Glutamatergic neuron (in vitro differentiated cells): ENCODE measurements around the gene NAV1. TPM values are rescaled to one million over a fixed set of nuclear protein-coding genes. Genes with fewer than 3 reads are reported as not detected.
"Not testable (repeated sequence)": the region's sequence is repeated elsewhere in the genome, so short reads cannot be mapped to it uniquely, and the experiment has no call there.

Source experiments
- DNase-seq: peaks from one replicate; pipeline ENCODE4 v3.0.0; 2022
- H3K27ac Mint-ChIP-seq: one replicate; pipeline ENCODE4 v1.8.0; 2020; ENCODE audit warnings: mild to moderate bottlenecking, mixed read lengths, inconsistent platforms; ENCODE audit not compliant: unreplicated experiment
- H3K27me3 Mint-ChIP-seq: one replicate; pipeline ENCODE4 v1.8.0; 2020; ENCODE audit warnings: mild to moderate bottlenecking, moderate library complexity, mixed read lengths, inconsistent platforms; ENCODE audit not compliant: unreplicated experiment
- H3K36me3 Mint-ChIP-seq: one replicate; pipeline ENCODE4 v1.8.0; 2020; ENCODE audit warnings: mild to moderate bottlenecking, mixed read lengths, inconsistent platforms; ENCODE audit not compliant: unreplicated experiment
- H3K4me1 Mint-ChIP-seq: one replicate; pipeline ENCODE4 v1.8.0; 2020; ENCODE audit warnings: mild to moderate bottlenecking, low read depth, mixed read lengths, inconsistent platforms; ENCODE audit not compliant: unreplicated experiment
- H3K4me3 Mint-ChIP-seq: one replicate; pipeline ENCODE4 v1.8.0; 2020; ENCODE audit warnings: mild to moderate bottlenecking, mixed read lengths, inconsistent platforms; ENCODE audit not compliant: unreplicated experiment
- H3K9me3 Mint-ChIP-seq: one replicate; pipeline ENCODE4 v1.8.0; 2020; ENCODE audit warnings: mild to moderate bottlenecking, moderate library complexity, mixed read lengths, inconsistent platforms; ENCODE audit not compliant: unreplicated experiment
- total RNA-seq: library from RNA; stranded (reverse); fragmentation: NEBNext Ultra II Directional; extraction: Animal tissue kit (Norgen Biotek cat#: 25700); gene quantifications from one replicate; pipeline ENCODE4 v1.2.1, GENCODE V29; 2021; ENCODE audit not compliant: unreplicated experiment
- TF ChIP-seq, protein P1 (sequence below): fragments of 200-600 bp; sonication (generic); IDR thresholded peaks from one replicate; pipeline ENCODE4 v1.5.0; 2021; ENCODE audit not compliant: partially characterized antibody, unreplicated experiment

NAV1 gene
- total RNA-seq, 1 donor from 2014 or later: 124 TPM

DNA sequence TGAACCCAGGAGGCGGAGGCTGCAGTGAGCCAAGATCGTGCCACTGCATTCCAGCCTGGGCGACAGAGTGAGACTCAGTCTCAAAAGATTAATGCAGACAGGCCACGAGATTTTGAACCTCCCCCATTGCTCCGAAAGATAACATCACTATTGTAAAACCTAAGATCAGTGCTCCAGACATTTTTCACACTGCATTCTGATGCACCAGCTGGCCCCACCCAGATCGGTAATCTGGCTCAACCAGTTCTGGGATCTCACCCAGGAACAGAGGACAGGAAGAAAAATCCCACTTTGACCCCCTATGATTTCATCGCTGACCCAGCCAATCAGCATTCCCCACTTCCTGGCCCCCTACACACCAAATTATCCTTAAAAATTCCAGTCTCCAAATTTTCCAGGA is 21.3 kb upstream of the NAV1 start:
- Mint-ChIP-seq H3K27me3 (no peaks in the 10 kb centered on the region), H3K4me1 (peaks cover 2% of the 10 kb centered on the region), H3K9me3 (no peaks in the 10 kb centered on the region), H3K27ac (no peak overlapping the region), H3K36me3 (no peaks in the 10 kb centered on the region), H3K4me3 (no peak overlapping the region)
- no peak for DNase-seq
- TF ChIP-seq, protein P1, sequence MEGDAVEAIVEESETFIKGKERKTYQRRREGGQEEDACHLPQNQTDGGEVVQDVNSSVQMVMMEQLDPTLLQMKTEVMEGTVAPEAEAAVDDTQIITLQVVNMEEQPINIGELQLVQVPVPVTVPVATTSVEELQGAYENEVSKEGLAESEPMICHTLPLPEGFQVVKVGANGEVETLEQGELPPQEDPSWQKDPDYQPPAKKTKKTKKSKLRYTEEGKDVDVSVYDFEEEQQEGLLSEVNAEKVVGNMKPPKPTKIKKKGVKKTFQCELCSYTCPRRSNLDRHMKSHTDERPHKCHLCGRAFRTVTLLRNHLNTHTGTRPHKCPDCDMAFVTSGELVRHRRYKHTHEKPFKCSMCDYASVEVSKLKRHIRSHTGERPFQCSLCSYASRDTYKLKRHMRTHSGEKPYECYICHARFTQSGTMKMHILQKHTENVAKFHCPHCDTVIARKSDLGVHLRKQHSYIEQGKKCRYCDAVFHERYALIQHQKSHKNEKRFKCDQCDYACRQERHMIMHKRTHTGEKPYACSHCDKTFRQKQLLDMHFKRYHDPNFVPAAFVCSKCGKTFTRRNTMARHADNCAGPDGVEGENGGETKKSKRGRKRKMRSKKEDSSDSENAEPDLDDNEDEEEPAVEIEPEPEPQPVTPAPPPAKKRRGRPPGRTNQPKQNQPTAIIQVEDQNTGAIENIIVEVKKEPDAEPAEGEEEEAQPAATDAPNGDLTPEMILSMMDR: no peak

DNA sequence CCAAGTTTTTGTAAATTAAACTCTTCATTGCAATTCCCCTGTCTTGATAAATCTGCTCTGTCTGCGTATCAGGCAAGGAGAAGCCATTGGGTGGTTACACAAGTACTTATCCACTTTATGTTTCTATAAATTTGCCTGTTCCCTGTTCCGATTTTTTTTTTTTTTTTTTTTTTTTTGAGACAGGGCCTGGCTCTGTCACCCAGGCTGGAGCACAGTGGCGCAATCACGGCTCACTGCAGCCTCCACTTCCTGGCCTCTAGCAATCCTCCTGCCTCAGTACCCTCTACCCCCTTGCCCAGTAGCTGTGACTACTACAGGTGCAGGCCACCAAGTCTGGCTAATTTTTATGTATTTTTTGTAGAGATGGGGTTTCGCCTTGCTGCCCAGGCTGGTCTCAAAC is 20.9 kb upstream of the NAV1 start:
- Mint-ChIP-seq H3K27ac (no peak overlapping the region), H3K36me3 (no peaks in the 10 kb centered on the region), H3K27me3 (no peaks in the 10 kb centered on the region), H3K9me3 (no peaks in the 10 kb centered on the region), H3K4me3 (no peak overlapping the region), H3K4me1 (peaks cover 2% of the 10 kb centered on the region)
- DNase-seq: no peak
- TF ChIP-seq, protein P1: no peak

DNA sequence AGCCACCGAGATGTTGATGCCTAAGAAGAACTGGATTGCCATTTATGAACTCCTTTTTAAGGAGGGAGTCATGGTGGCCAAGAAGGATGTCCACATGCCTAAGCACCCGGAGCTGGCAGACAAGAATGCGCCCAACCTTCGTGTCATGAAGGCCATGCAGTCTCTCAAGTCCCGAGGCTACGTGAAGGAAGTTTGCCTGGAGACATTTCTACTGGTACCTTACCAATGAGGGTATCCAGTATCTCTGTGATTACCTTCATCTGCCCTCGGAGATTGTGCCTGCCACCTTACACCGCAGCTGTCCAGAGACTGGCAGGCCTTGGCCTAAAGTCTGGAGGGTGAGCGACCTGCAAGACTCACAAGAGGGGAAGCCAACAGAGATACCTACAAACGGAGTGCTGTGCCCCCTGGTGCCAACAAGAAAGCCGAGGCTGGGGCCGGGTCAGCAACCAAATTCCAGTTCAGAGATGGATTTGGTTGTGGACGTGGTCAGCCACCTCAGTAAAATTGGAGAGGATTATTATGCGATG is 18.8 kb upstream of the NAV1 start:
- not testable (repeated sequence) for H3K4me1 Mint-ChIP-seq, DNase-seq, H3K4me3 Mint-ChIP-seq, H3K27me3 Mint-ChIP-seq, H3K27ac Mint-ChIP-seq, H3K9me3 Mint-ChIP-seq, H3K36me3 Mint-ChIP-seq

DNA sequence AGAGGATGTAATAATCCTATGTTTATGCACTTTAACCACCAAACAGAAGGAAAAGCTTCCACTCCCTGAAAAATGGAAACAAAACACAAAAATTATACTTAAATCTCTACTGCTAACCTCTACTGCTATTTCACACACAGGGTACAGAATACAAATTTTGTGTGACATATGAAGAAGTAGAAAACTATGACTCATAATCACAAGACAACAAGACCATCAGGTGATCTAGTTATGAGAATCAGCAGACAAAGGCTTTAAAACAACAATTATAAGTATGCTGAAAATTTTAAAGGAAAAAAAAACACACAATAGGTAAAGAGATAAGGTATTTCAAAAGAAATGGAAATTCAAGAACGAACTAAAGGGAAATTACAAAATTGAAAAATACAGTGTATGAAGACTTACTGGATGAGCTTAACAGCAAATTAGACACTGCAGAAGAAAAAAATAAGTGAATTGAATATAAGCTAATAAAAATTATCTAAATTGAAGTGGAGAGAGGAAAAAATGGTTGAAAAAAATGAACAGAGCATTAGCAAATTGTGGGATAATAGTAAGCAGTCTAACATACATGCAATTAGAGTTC is 13.6 kb upstream of the NAV1 start:
- Mint-ChIP-seq H3K27me3 (peaks cover 4% of the 10 kb centered on the region), H3K4me3 (no peak overlapping the region), H3K36me3 (no peaks in the 10 kb centered on the region), H3K4me1 (peaks cover 3% of the 10 kb centered on the region), H3K27ac (no peak overlapping the region), H3K9me3 (peaks cover 4% of the 10 kb centered on the region)
- DNase-seq: no peak
- TF ChIP-seq, protein P1: no peak

DNA sequence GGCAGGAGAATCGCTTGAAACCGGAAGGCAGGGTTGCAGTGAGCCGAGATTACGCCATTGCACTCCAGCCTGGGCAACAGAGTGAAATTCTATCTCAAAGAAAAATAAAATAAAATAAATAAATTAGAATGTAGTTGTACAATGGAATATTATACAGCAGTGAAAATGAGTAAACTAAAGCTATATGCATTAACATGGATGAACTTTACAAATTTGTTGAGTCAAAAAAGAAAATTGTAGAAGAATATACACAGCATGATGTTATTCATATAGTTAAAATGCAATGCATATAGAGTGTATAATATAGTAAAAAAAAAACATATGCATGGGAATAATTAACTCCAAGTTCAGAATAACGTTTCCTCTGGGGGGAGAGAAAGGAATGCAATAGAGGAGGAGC is 11.0 kb upstream of the NAV1 start:
- Mint-ChIP-seq H3K27me3 (peaks cover 11% of the 10 kb centered on the region), H3K4me3 (no peak overlapping the region), H3K36me3 (no peaks in the 10 kb centered on the region), H3K9me3 (peaks cover 12% of the 10 kb centered on the region), H3K27ac (no peak overlapping the region), H3K4me1 (peaks cover 22% of the 10 kb centered on the region)
- TF ChIP-seq, protein P1: no peak
- DNase-seq: no peak
